B cell (primary cell): ENCODE results near the gene IGF1. TPM values are rescaled to one million over a fixed set of nuclear protein-coding genes. Genes with fewer than 3 reads are reported as not detected.

Experiments
- ATAC-seq: fragments of 200-7000 bp; cut with Tn5 transposase; one replicate; pipeline ENCODE4 v1.10.0; 2021; ENCODE audit warnings: low read depth, mild to moderate bottlenecking, moderate number of reproducible peaks, moderate library complexity
- CTCF ChIA-PET: fragments of 350-600 bp; sonication (Branson Sonifier 250); formaldehyde crosslinking; loops from one replicate; lab custom pipeline; 2021; ENCODE audit warnings: antibody characterized with exemption, inconsistent platforms; lab: Charles Lee
- POLR2A ChIA-PET: fragments of 350-600 bp; sonication (Branson Sonifier 250); formaldehyde crosslinking; loops from one replicate; lab custom pipeline; 2021; ENCODE audit warnings: antibody characterized with exemption; lab: Charles Lee
- DNase-seq: peaks from one replicate; pipeline ENCODE4 v3.0.0; 2013
- H2AFZ ChIP-seq: 2 replicates; pipeline ENCODE4 v1.6.1; 2012; ENCODE audit warnings: mild to moderate bottlenecking, low read depth, low read length; ENCODE audit not compliant: insufficient read depth, poor library complexity, severe bottlenecking
- H3K27ac ChIP-seq, 2 donors: 1 replicate in 1 of 2; 2 replicates in 1 of 2; pipeline ENCODE4 v1.5.1; 2012 to 2013; ENCODE audit warnings: low read length in 2 of 2, mild to moderate bottlenecking in 2 of 2, moderate library complexity in 1 of 2
- H3K27me3 ChIP-seq, 4 experiments: fragments of 200-600 bp in 1 of 4; sonication (generic) in 1 of 4; replicated peaks in 1 of 4; 1 replicate in 2 of 4; 2 replicates in 2 of 4; pipeline versions ENCODE4 v1.6.1 to v1.7.0; 2013 to 2016; ENCODE audit warnings: low read length in 3 of 4, mild to moderate bottlenecking in 2 of 4, mixed read lengths in 1 of 4, moderate library complexity in 1 of 4; ENCODE audit not compliant: insufficient read depth in 4 of 4, control insufficient read depth in 3 of 4; ENCODE audit errors: control extremely low read depth in 1 of 4
- H3K36me3 ChIP-seq, 2 experiments: replicated peaks in 1 of 2; 1 replicate in 1 of 2; 2 replicates in 1 of 2; pipeline versions ENCODE4 v1.6.1 to v1.7.1; 2013; ENCODE audit warnings: low read length in 1 of 2; ENCODE audit not compliant: insufficient read depth in 2 of 2, control insufficient read depth in 1 of 2; ENCODE audit errors: control extremely low read depth in 1 of 2, extremely low read depth in 1 of 2
- H3K4me1 ChIP-seq, 2 donors: fragments of 200-600 bp in 1 of 2; sonication (generic) in 1 of 2; 1 replicate in 1 of 2; 2 replicates in 1 of 2; pipeline versions ENCODE4 v1.5.1 to v1.6.1; 2013 to 2017; ENCODE audit warnings: low read length in 2 of 2; ENCODE audit not compliant: control insufficient read depth in 2 of 2, insufficient read depth in 2 of 2
- H3K4me2 ChIP-seq: replicated peaks from 2 replicates; pipeline ENCODE3; 2012; ENCODE audit warnings: mild to moderate bottlenecking, low read depth, low read length; ENCODE audit not compliant: poor library complexity, severe bottlenecking
- H3K4me3 ChIP-seq, 5 experiments: fragments of 200-600 bp in 1 of 5; sonication (generic) in 1 of 5; 1 replicate in 3 of 5; 2 replicates in 2 of 5; pipeline versions ENCODE4 v1.5.1 to v1.7.0; 2011 to 2016; ENCODE audit warnings: low read length in 4 of 5, mild to moderate bottlenecking in 4 of 5, low read depth in 2 of 5, control low read depth in 1 of 5, moderate library complexity in 1 of 5; ENCODE audit not compliant: insufficient read depth in 1 of 5; ENCODE audit errors: control extremely low read depth in 1 of 5, extremely low read depth in 1 of 5
- H3K79me2 ChIP-seq: fragments of 200-600 bp; sonication (generic); one replicate; pipeline ENCODE4 v1.6.0; 2016; ENCODE audit warnings: low read length; ENCODE audit not compliant: control insufficient read depth, insufficient read depth
- H3K9ac ChIP-seq: fragments of 200-600 bp; sonication (generic); 2 replicates; pipeline ENCODE4 v1.6.1; 2017; ENCODE audit warnings: mild to moderate bottlenecking, low read length, moderate library complexity
- H3K9me3 ChIP-seq, 3 donors: one replicate each; pipeline versions ENCODE4 v1.6.1 to v1.7.1; 2013; ENCODE audit warnings: low read length in 2 of 3; ENCODE audit not compliant: control insufficient read depth in 2 of 3, insufficient read depth in 1 of 3; ENCODE audit errors: control extremely low read depth in 1 of 3
- H4K20me1 ChIP-seq: 2 replicates; pipeline ENCODE4 v1.6.0; 2012; ENCODE audit warnings: mild to moderate bottlenecking, low read length; ENCODE audit not compliant: insufficient read depth, control insufficient read depth, poor library complexity, severe bottlenecking
- H3K27ac Mint-ChIP-seq: one replicate; pipeline ENCODE4 v1.8.0; 2021; ENCODE audit warnings: mixed read lengths
- H3K27me3 Mint-ChIP-seq: one replicate; pipeline ENCODE4 v1.8.0; 2021; ENCODE audit warnings: mixed read lengths
- H3K4me1 Mint-ChIP-seq: one replicate; pipeline ENCODE4 v1.8.0; 2021; ENCODE audit warnings: mixed read lengths
- H3K4me3 Mint-ChIP-seq: one replicate; pipeline ENCODE4 v1.8.0; 2021; ENCODE audit warnings: mixed read lengths
- H3K9me3 Mint-ChIP-seq: one replicate; pipeline ENCODE4 v1.8.0; 2022; ENCODE audit warnings: mixed read lengths; ENCODE audit not compliant: insufficient read depth
- EZH2 ChIP-seq: IDR thresholded peaks from 2 replicates; pipeline ENCODE4 v1.6.1; 2012; ENCODE audit warnings: borderline replicate concordance, low read depth, mild to moderate bottlenecking, moderate library complexity, low read length; ENCODE audit not compliant: insufficient read depth, poor library complexity, severe bottlenecking
- WGBS: methylation state at CpG from one replicate; pipeline ENCODE4 v1.1.5; 2013; ENCODE audit warnings: missing lambda C conversion rate; ENCODE audit not compliant: insufficient coverage; 5-methylcytosine and 5-hydroxymethylcytosine counted together
- intact Hi-C: fragments of 100-400 bp; cut with micrococcal nuclease; formaldehyde crosslinking; loops from one replicate; pipeline ENCODE4 v1.10.0; 2022
- polyA plus RNA-seq: library from polyadenylated mRNA; depleted of rRNA; stranded (reverse); fragments of >200 nt; gene quantifications from 2 replicates; pipeline ENCODE4 v1.2.3, GENCODE V29; 2012
- total RNA-seq, 2 donors: library from RNA; stranded (reverse); fragments of 120-200 nt in 1 of 2; gene quantifications; 1 replicate in 1 of 2; 2 replicates in 1 of 2; pipeline versions ENCODE4 v1.2.3 to v1.2.4, GENCODE V29; 2013 to 2022
- TF ChIP-seq, protein P1 (sequence below): fragments of 200-600 bp; IDR thresholded peaks from one replicate; pipeline ENCODE4 v1.8.0; 2022; ENCODE audit warnings: antibody characterized with exemption, mild to moderate bottlenecking

The IGF1 gene
- total and polyA plus RNA-seq, 2 donors (not counting 1 experiment from before 2014, with no cell fraction given), result 0.21 TPM; not detected in 1

DNA sequence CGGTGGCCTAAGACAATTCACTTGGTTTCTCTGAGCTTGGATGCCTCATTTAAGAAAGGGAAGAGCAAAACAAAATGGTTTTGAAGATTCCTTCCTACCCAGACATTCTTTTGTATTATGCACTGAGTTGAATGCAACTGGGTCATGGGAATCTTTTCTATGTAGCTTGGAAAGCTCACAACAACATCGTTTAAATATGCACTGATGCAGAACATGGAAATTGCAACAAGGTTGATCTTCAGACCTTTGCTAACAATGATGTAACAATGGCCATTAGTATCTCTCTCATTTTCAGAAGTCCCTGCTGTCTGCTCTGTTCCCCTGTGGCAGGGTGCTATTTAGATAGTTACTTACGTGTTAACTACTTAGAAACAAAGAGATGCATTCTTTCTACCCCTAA, 30.1 kb upstream of the IGF1 start:
- no peaks in the 10 kb centered on the region for H3K4me1 ChIP-seq
- H3K27ac ChIP-seq, result no peak overlapping the region
- Mint-ChIP-seq H3K27me3 (peaks cover 20% of the 10 kb centered on the region), H3K9me3 (no peaks in the 10 kb centered on the region), H3K27ac (no peak overlapping the region), H3K4me3 (no peak overlapping the region), H3K4me1 (no peaks in the 10 kb centered on the region)
- TF ChIP-seq, protein P1, sequence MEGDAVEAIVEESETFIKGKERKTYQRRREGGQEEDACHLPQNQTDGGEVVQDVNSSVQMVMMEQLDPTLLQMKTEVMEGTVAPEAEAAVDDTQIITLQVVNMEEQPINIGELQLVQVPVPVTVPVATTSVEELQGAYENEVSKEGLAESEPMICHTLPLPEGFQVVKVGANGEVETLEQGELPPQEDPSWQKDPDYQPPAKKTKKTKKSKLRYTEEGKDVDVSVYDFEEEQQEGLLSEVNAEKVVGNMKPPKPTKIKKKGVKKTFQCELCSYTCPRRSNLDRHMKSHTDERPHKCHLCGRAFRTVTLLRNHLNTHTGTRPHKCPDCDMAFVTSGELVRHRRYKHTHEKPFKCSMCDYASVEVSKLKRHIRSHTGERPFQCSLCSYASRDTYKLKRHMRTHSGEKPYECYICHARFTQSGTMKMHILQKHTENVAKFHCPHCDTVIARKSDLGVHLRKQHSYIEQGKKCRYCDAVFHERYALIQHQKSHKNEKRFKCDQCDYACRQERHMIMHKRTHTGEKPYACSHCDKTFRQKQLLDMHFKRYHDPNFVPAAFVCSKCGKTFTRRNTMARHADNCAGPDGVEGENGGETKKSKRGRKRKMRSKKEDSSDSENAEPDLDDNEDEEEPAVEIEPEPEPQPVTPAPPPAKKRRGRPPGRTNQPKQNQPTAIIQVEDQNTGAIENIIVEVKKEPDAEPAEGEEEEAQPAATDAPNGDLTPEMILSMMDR, result no peak
- no peak for TF ChIP-seq EZH2
- H3K4me2 ChIP-seq, result no peak overlapping the region
- no peaks in the 10 kb centered on the region for H3K9me3 ChIP-seq
- peaks cover 0 to 8% (median 1%) of the 10 kb centered on the region in 4 experiments for H3K27me3 ChIP-seq
- WGBS, result no CpG with 5 or more reads among the region's 3 CpGs
- POLR2A ChIA-PET, result no interaction called here
- no peaks in the 10 kb centered on the region for H3K79me2 ChIP-seq
- DNase-seq (no peak), ATAC-seq (no peak)
- CTCF ChIA-PET, result no interaction called here
- no peaks in the 10 kb centered on the region for H4K20me1 ChIP-seq
- no peaks in the 10 kb centered on the region for H3K36me3 ChIP-seq
- no peak overlapping the region for H3K9ac ChIP-seq
- H3K4me3 ChIP-seq, result no peak overlapping the region
- intact Hi-C loops, result no loop called here
- no peak overlapping the region for H2AFZ ChIP-seq

DNA sequence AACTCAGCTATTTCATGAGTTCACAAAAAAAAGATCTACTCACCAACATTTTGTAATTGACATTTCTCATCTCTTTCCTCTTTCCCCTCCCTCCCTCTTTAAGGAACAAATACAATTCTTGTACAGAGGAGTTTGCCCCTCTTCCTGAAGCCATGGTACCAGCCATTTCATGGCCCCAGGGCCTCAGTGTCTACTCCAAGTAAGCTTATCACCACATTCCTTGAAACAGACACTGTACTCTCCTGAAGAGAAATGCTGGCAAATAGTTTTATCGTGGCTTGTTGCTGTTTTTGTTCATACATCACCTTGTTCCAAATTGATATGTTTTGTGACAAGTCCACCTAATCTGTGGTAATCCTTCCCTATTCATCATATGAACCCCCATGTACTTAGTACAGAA, 29.7 kb upstream of the IGF1 start:
- H3K4me2 ChIP-seq, result no peak overlapping the region
- H3K79me2 ChIP-seq, result no peaks in the 10 kb centered on the region
- no peak overlapping the region for H3K4me3 ChIP-seq
- H3K27ac ChIP-seq, result no peak overlapping the region
- ChIA-PET POLR2A (no interaction called here), CTCF (interaction anchor here (0.6 kb wide), 1 partner anchor 12 kb away, joined by 3 read pairs; no protein-coding TSS in a partner anchor)
- H3K27me3 ChIP-seq, result peaks cover 0 to 8% (median 1%) of the 10 kb centered on the region in 4 experiments
- ATAC-seq, result no peak
- H3K4me1 Mint-ChIP-seq, result no peaks in the 10 kb centered on the region
- DNase-seq, result no peak
- TF ChIP-seq EZH2, result no peak
- TF ChIP-seq, protein P1, result no peak
- intact Hi-C loops, result no loop called here
- no peak overlapping the region for H3K4me3 Mint-ChIP-seq
- H3K36me3 ChIP-seq, result no peaks in the 10 kb centered on the region
- no peak overlapping the region for H3K27ac Mint-ChIP-seq
- no peaks in the 10 kb centered on the region for H4K20me1 ChIP-seq
- H3K9me3 Mint-ChIP-seq, result no peaks in the 10 kb centered on the region
- peaks cover 16% of the 10 kb centered on the region for H3K27me3 Mint-ChIP-seq
- H2AFZ ChIP-seq, result no peak overlapping the region
- WGBS, result no CpG with 5 or more reads among the region's 1 CpG
- H3K9me3 ChIP-seq, result no peaks in the 10 kb centered on the region
- no peaks in the 10 kb centered on the region for H3K4me1 ChIP-seq
- no peak overlapping the region for H3K9ac ChIP-seq
